Neural progenitor cell (in vitro differentiated cells): ENCODE measurements around the gene GALNT17. TPM values are rescaled to one million over a fixed set of nuclear protein-coding genes. Genes with fewer than 3 reads are reported as not detected.
A peak's percentile ranks its signal among the peaks of the same experiment; 100 is the strongest.

Experiments used
- DNase-seq: peaks from one replicate; pipeline ENCODE4 v3.0.0-alpha.2; 2016; ENCODE audit warnings: low spot score
- H2AFZ ChIP-seq: fragments of 200-600 bp; sonication (generic); replicated peaks from 2 replicates; pipeline ENCODE4 v1.6.1; 2016; ENCODE audit warnings: antibody characterized with exemption
- H3F3A ChIP-seq: fragments of 200-600 bp; sonication (generic); 2 replicates; pipeline ENCODE4 v1.6.1; 2016; ENCODE audit warnings: antibody characterized with exemption, low read depth
- H3K27ac ChIP-seq: fragments of 200-600 bp; sonication (generic); 2 replicates; pipeline ENCODE4 v1.5.1; 2016; ENCODE audit warnings: mild to moderate bottlenecking
- H3K27me3 ChIP-seq: fragments of 200-600 bp; sonication (generic); 2 replicates; pipeline ENCODE4 v1.6.1; 2016; ENCODE audit warnings: mild to moderate bottlenecking, moderate library complexity
- H3K36me3 ChIP-seq: fragments of 200-600 bp; sonication (generic); 2 replicates; pipeline ENCODE4 v1.5.1; 2016
- H3K4me1 ChIP-seq: fragments of 200-600 bp; sonication (generic); 2 replicates; pipeline ENCODE4 v1.6.1; 2016; ENCODE audit warnings: mixed run types
- H3K4me2 ChIP-seq: fragments of 200-600 bp; sonication (generic); 2 replicates; pipeline ENCODE4 v1.6.1; 2016
- H3K4me3 ChIP-seq: fragments of 200-600 bp; sonication (generic); 2 replicates; pipeline ENCODE4 v1.5.1; 2016
- H3K79me2 ChIP-seq: fragments of 200-600 bp; sonication (generic); 2 replicates; pipeline ENCODE4 v1.6.1; 2016; ENCODE audit warnings: low read depth
- H3K9ac ChIP-seq: fragments of 200-600 bp; sonication (generic); 2 replicates; pipeline ENCODE4 v1.6.1; 2016
- H3K9me3 ChIP-seq: fragments of 200-600 bp; sonication (generic); 2 replicates; pipeline ENCODE4 v1.5.1; 2016; ENCODE audit warnings: low read depth
- H4K20me1 ChIP-seq: fragments of 200-600 bp; sonication (generic); 2 replicates; pipeline ENCODE4 v1.6.1; 2016; ENCODE audit warnings: low read depth
- H3K27ac Mint-ChIP-seq: 3 replicates; pipeline ENCODE4 v1.8.0; 2021; ENCODE audit warnings: mixed read lengths
- H3K27me3 Mint-ChIP-seq: 2 replicates; pipeline ENCODE4 v1.8.0; 2022; ENCODE audit warnings: low read depth, mild to moderate bottlenecking, inconsistent platforms, moderate library complexity, mixed read lengths; ENCODE audit not compliant: insufficient read depth
- H3K36me3 Mint-ChIP-seq: 3 replicates; pipeline ENCODE4 v1.8.0; 2021; ENCODE audit warnings: mixed read lengths
- H3K4me1 Mint-ChIP-seq: 3 replicates; pipeline ENCODE4 v1.8.0; 2021; ENCODE audit warnings: mixed read lengths
- H3K4me3 Mint-ChIP-seq: 3 replicates; pipeline ENCODE4 v1.8.0; 2021; ENCODE audit warnings: mild to moderate bottlenecking, moderate library complexity, mixed read lengths
- H3K9me3 Mint-ChIP-seq: 3 replicates; pipeline ENCODE4 v1.8.0; 2020; ENCODE audit warnings: mixed read lengths
- CTCF ChIP-seq: fragments of 200-600 bp; sonication (generic); IDR thresholded peaks from 2 replicates; pipeline ENCODE4 v1.5.1; 2017; ENCODE audit warnings: antibody characterized with exemption, mild to moderate bottlenecking
- EZH2 ChIP-seq: fragments of 200-600 bp; sonication (generic); IDR thresholded peaks from 2 replicates; pipeline ENCODE4 v1.6.1; 2017; ENCODE audit warnings: antibody characterized with exemption, mild to moderate bottlenecking, moderate library complexity
- EZH2phosphoT487 ChIP-seq: fragments of 200-600 bp; sonication (generic); IDR thresholded peaks from 2 replicates; pipeline ENCODE4 v1.6.1; 2017; ENCODE audit warnings: antibody characterized with exemption
- total RNA-seq: library from RNA; depleted of rRNA; stranded (reverse); fragments of >200 nt; gene quantifications from 2 replicates; pipeline ENCODE4 v1.2.3, GENCODE V29; 2015; ENCODE audit warnings: low replicate concordance

Gene GALNT17
- total RNA-seq, 1 donor from 2014 or later, result 17.1 TPM

- H4K20me1 ChIP-seq, result no peaks in the 10 kb centered on the region
- Mint-ChIP-seq H3K4me3 (no peak overlapping the region), H3K4me1 (peaks cover 7% of the 10 kb centered on the region), H3K36me3 (peaks cover 3% of the 10 kb centered on the region), H3K27me3 (no peaks in the 10 kb centered on the region), H3K27ac (no peak overlapping the region), H3K9me3 (peaks cover 8% of the 10 kb centered on the region)
- H2AFZ ChIP-seq, result no peak overlapping the region
- H3K4me2 ChIP-seq, result no peak overlapping the region
- H3K36me3 ChIP-seq, result peaks cover 6% of the 10 kb centered on the region
- H3K9ac ChIP-seq, result no peak overlapping the region
- H3K9me3 ChIP-seq, result peaks cover 6% of the 10 kb centered on the region
- no peak overlapping the region for H3K4me3 ChIP-seq
- H3K27me3 ChIP-seq, result no peaks in the 10 kb centered on the region
- peaks cover 6% of the 10 kb centered on the region for H3K4me1 ChIP-seq
- H3K79me2 ChIP-seq, result peaks cover 20% of the 10 kb centered on the region
- no peak overlapping the region for H3K27ac ChIP-seq
- TF ChIP-seq EZH2phosphoT487 (no peak), EZH2 (no peak), CTCF (no peak)
- peaks cover 14% of the 10 kb centered on the region for H3F3A ChIP-seq
- no peak for DNase-seq
Observed at GRCh38 chr7:71343892-71344291, 211.9 kb downstream of the GALNT17 start.

GRCh38 chr7:71345117-71345884 lies 213.4 kb downstream of the GALNT17 start:
- Histone ChIP-seq H3K27ac (no peak overlapping the region), H3K9me3 (peaks cover 6% of the 10 kb centered on the region), H3K4me3 (no peak overlapping the region), H3K4me1 (peaks cover 13% of the 10 kb centered on the region), H3K36me3 (peaks cover 6% of the 10 kb centered on the region), H3K79me2 (peaks cover 32% of the 10 kb centered on the region), H3K9ac (no peak overlapping the region), H3K27me3 (no peaks in the 10 kb centered on the region), H3F3A (peaks cover 18% of the 10 kb centered on the region), H3K4me2 (no peak overlapping the region), H2AFZ (no peak overlapping the region), H4K20me1 (no peaks in the 10 kb centered on the region)
- H3K36me3 Mint-ChIP-seq, result no peaks in the 10 kb centered on the region
- no peak for DNase-seq
- H3K9me3 Mint-ChIP-seq, result peaks cover 8% of the 10 kb centered on the region
- H3K27ac Mint-ChIP-seq, result no peak overlapping the region
- H3K4me3 Mint-ChIP-seq, result no peak overlapping the region
- TF ChIP-seq EZH2, result no peak
- TF ChIP-seq EZH2phosphoT487, result no peak
- no peak for TF ChIP-seq CTCF
- H3K27me3 Mint-ChIP-seq, result no peaks in the 10 kb centered on the region
- peaks cover 12% of the 10 kb centered on the region for H3K4me1 Mint-ChIP-seq

GRCh38 chr7:71348821-71349681 lies 217.1 kb downstream of the GALNT17 start:
- Mint-ChIP-seq H3K9me3 (peaks cover 13% of the 10 kb centered on the region), H3K27me3 (no peaks in the 10 kb centered on the region)

More at GRCh38 chr7:71348821-71349681, 217.1 kb downstream of the GALNT17 start:
- no peak overlapping the region for H3K27ac ChIP-seq
- H3K9me3 ChIP-seq, result no peaks in the 10 kb centered on the region
- H3K4me2 ChIP-seq, result peak overlapping the region; percentile 42
- no peaks in the 10 kb centered on the region for H3K36me3 ChIP-seq
- no peak overlapping the region for H3K9ac ChIP-seq
- peaks cover 51% of the 10 kb centered on the region for H3K79me2 ChIP-seq
- no peak for TF ChIP-seq EZH2phosphoT487
- no peak for TF ChIP-seq EZH2
- no peak for TF ChIP-seq CTCF
- H3K27me3 ChIP-seq, result no peaks in the 10 kb centered on the region
- H3K36me3 Mint-ChIP-seq, result no peaks in the 10 kb centered on the region
- no peaks in the 10 kb centered on the region for H4K20me1 ChIP-seq
- no peak overlapping the region for H3K27ac Mint-ChIP-seq
- H3K4me3 Mint-ChIP-seq, result no peak overlapping the region
- no peak overlapping the region for H3K4me3 ChIP-seq
- peaks cover 12% of the 10 kb centered on the region for H3K4me1 Mint-ChIP-seq
- DNase-seq, result no peak
- peaks cover 18% of the 10 kb centered on the region for H3F3A ChIP-seq
- no peak overlapping the region for H2AFZ ChIP-seq
- peaks cover 13% of the 10 kb centered on the region for H3K4me1 ChIP-seq
